WTC11 (cell line): ENCODE data around the gene PTK6. TPM values are rescaled to one million over a fixed set of nuclear protein-coding genes. Genes with fewer than 3 reads are reported as not detected.

Source experiments
- ATAC-seq: fragments of 200-7000 bp; cut with Tn5 transposase; 2 replicates; pipeline ENCODE4 v1.10.0; 2021; ENCODE audit warnings: mild to moderate bottlenecking, moderate library complexity
- CTCF ChIA-PET: fragments of 300-600 bp; sonication (Branson Sonifier 250); formaldehyde crosslinking; loops from one replicate; lab custom pipeline; 2021; ENCODE audit warnings: antibody characterized with exemption; lab: Charles Lee
- POLR2A ChIA-PET: fragments of 350-600 bp; sonication (Branson Sonifier 250); formaldehyde crosslinking; loops from one replicate; lab custom pipeline; 2021; ENCODE audit warnings: antibody characterized with exemption; lab: Charles Lee
- DNase-seq: peaks from one replicate; pipeline ENCODE4 v3.0.0; 2021; ENCODE audit warnings: low spot score
- H3K27ac Mint-ChIP-seq: 2 replicates; pipeline ENCODE4 v1.8.0; 2021; ENCODE audit warnings: mixed read lengths
- H3K27me3 Mint-ChIP-seq: 2 replicates; pipeline ENCODE4 v1.8.0; 2021; ENCODE audit warnings: low read depth, mild to moderate bottlenecking, moderate library complexity, mixed read lengths
- H3K36me3 Mint-ChIP-seq: 2 replicates; pipeline ENCODE4 v1.8.0; 2021; ENCODE audit warnings: mixed read lengths
- H3K4me1 Mint-ChIP-seq: 2 replicates; pipeline ENCODE4 v1.8.0; 2022; ENCODE audit warnings: mixed read lengths
- H3K4me3 Mint-ChIP-seq: 2 replicates; pipeline ENCODE4 v1.8.0; 2021; ENCODE audit warnings: mild to moderate bottlenecking, moderate library complexity, mixed read lengths
- H3K9me3 Mint-ChIP-seq: 2 replicates; pipeline ENCODE4 v1.8.0; 2021; ENCODE audit warnings: mixed read lengths
- ARID4B ChIP-seq: sonication (generic); formaldehyde crosslinking; IDR thresholded peaks from 2 replicates; pipeline ENCODE4 v1.8.0; 2023; ENCODE audit warnings: missing genetic modification reagents, mild to moderate bottlenecking, borderline replicate concordance
- CDX4 ChIP-seq: fragments of 250-450 bp; sonication (Bioruptor Pico); IDR thresholded peaks from 2 replicates; pipeline ENCODE4 v1.9.0; 2021; ENCODE audit warnings: moderate library complexity, mild to moderate bottlenecking, inconsistent platforms, borderline replicate concordance
- ERG ChIP-seq: fragments of 250-450 bp; sonication (Bioruptor Pico); IDR thresholded peaks from 2 replicates; pipeline ENCODE4 v1.8.0; 2021; ENCODE audit warnings: mild to moderate bottlenecking
- NFE2L1 ChIP-seq: sonication (generic); formaldehyde crosslinking; IDR thresholded peaks from 2 replicates; pipeline ENCODE4 v1.8.1; 2023; ENCODE audit warnings: missing genetic modification reagents
- SP1 ChIP-seq: sonication (generic); formaldehyde crosslinking; conservative IDR thresholded peaks from 2 replicates; pipeline ENCODE4 v1.8.1; 2022; ENCODE audit warnings: missing genetic modification reagents
- STAT6 ChIP-seq: sonication (generic); formaldehyde crosslinking; conservative IDR thresholded peaks from 2 replicates; pipeline ENCODE4 v1.8.1; 2023; ENCODE audit warnings: mild to moderate bottlenecking, low read depth, missing genetic modification reagents, moderate library complexity
- TEAD1 ChIP-seq: sonication (generic); formaldehyde crosslinking; IDR thresholded peaks from 2 replicates; pipeline ENCODE4 v1.8.0; 2022; ENCODE audit warnings: mild to moderate bottlenecking, missing genetic modification reagents
- USF1 ChIP-seq: sonication (generic); formaldehyde crosslinking; IDR thresholded peaks from 2 replicates; pipeline ENCODE4 v1.8.0; 2022; ENCODE audit warnings: mild to moderate bottlenecking, missing genetic modification reagents
- ZNF512 ChIP-seq: sonication (generic); formaldehyde crosslinking; IDR thresholded peaks from 2 replicates; pipeline ENCODE4 v1.8.1; 2022; ENCODE audit warnings: missing genetic modification reagents, borderline replicate concordance
- total RNA-seq: library from RNA; stranded (reverse); gene quantifications from 3 replicates; pipeline ENCODE4 v1.2.3, GENCODE V29; 2021

The PTK6 gene
- total RNA-seq, 1 experiment from 2014 or later = 0.22 TPM

DNA sequence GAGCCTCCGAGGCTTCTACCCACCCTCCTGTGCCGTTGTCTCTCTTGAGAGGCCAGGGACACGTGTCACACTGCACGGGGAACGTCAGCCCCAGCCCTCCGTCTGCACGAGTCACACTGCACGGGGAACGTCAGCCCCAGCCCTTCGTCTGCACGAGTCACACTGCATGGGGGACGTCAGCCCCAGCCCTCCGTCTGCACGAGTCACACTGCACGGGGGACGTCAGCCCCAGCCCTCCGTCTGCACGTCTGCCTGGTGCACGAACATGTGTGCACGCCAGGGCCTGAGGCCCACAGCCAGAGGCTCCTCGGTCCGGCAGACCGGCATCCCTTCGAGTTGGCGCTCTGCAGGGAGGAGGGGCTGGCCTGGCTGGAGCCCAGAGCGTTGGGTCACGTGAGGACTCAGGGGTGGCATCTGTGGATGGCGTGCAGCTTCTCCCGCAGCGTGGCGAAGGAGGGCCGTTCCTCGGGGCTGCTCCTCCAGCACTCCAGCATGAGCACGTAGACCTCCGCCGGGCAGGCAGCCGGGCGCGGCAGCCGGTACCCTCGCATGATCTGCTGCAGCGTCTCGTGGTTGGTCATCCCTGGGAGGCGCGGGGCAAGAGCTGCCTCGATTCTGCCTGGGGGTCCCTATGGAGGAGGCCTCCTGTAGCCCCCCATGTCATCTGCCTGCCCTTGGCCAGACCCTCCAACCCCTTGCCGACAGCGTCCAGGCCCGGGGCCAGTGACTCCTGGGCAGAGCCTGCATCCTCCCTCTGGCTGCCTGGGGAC, 3.4 kb upstream of the PTK6 start:
- no peak overlapping the region for H3K27ac Mint-ChIP-seq
- DNase-seq (no peak), ATAC-seq (no peak)
- H3K36me3 Mint-ChIP-seq = no peaks in the 10 kb centered on the region
- no peak overlapping the region for H3K4me3 Mint-ChIP-seq
- no peaks in the 10 kb centered on the region for H3K27me3 Mint-ChIP-seq
- POLR2A ChIA-PET = no interaction called here
- no peak for TF ChIP-seq TEAD1
- no peak for TF ChIP-seq SP1
- TF ChIP-seq STAT6 (CRISPR knock-in tag) = no peak
- no peak for TF ChIP-seq NFE2L1 (CRISPR knock-in tag)
- no peak for TF ChIP-seq ZNF512 (CRISPR knock-in tag)
- TF ChIP-seq USF1 = no peak
- TF ChIP-seq CDX4 (CRISPR knock-in tag) = no peak
- CTCF ChIA-PET = interaction anchor here (1.7 to 4.9 kb wide), 2 partner anchors 101 kb away, joined by 5 to 81 read pairs; no protein-coding TSS in a partner anchor
- 0 out of 2 replicates have a peak, but pooled peaks cover 2% of the 10 kb centered on the region for H3K4me1 Mint-ChIP-seq
- H3K9me3 Mint-ChIP-seq = no peaks in the 10 kb centered on the region

- Mint-ChIP-seq H3K9me3 (no peaks in the 10 kb centered on the region), H3K27me3 (no peaks in the 10 kb centered on the region), H3K36me3 (no peaks in the 10 kb centered on the region), H3K4me1 (0 out of 2 replicates have a peak, but pooled peaks cover 2% of the 10 kb centered on the region), H3K4me3 (no peak overlapping the region), H3K27ac (no peak overlapping the region)
- ChIA-PET CTCF (interaction anchor here (1.1 to 5.0 kb wide), 11 partner anchors 7 to 307 kb away, joined by 3 to 81 read pairs (median 25); partner anchors contain the start of genes ARFRP1, HELZ2, RTEL1 and SRMS), POLR2A (no interaction called here)
- no peak for DNase-seq
- TF ChIP-seq ARID4B (0 out of 2 replicates have a peak, but pooled peaks have one; percentile 31), ERG (CRISPR knock-in tag) (no peak)
- ATAC-seq = no peak
Measured at GRCh38 chr20:63539441-63540370, 2.5 kb upstream of the PTK6 start.
